Stimulated activated naive CD8-positive, alpha-beta T cell treated with anti-CD3 and anti-CD28 coated beads, Interleukin-15, Interleukin-2, amounts not matched to agents 100 ng/mL and 50 ng/mL, for 24 hours (primary cell): ENCODE measurements around the gene ZNF516.

Experiments
- H3K27ac Mint-ChIP-seq: one replicate; pipeline ENCODE4 v1.8.0; 2021; ENCODE audit warnings: mild to moderate bottlenecking, mixed read lengths
- H3K27me3 Mint-ChIP-seq: one replicate; pipeline ENCODE4 v1.8.0; 2021; ENCODE audit warnings: mixed read lengths
- H3K36me3 Mint-ChIP-seq: one replicate; pipeline ENCODE4 v1.8.0; 2021; ENCODE audit warnings: low read depth, mixed read lengths
- H3K4me1 Mint-ChIP-seq: one replicate; pipeline ENCODE4 v1.8.0; 2021; ENCODE audit warnings: low read depth, mixed read lengths
- H3K4me3 Mint-ChIP-seq: one replicate; pipeline ENCODE4 v1.8.0; 2021; ENCODE audit warnings: mild to moderate bottlenecking, mixed read lengths
- H3K9me3 Mint-ChIP-seq: one replicate; pipeline ENCODE4 v1.8.0; 2021; ENCODE audit warnings: mixed read lengths

ZNF516 gene

GRCh38 chr18:76437011-76437410 lies 58.0 kb downstream of the ZNF516 start:
- H3K9me3 Mint-ChIP-seq: no peaks in the 10 kb centered on the region
- no peaks in the 10 kb centered on the region for H3K27me3 Mint-ChIP-seq
- no peaks in the 10 kb centered on the region for H3K4me1 Mint-ChIP-seq
- no peak overlapping the region for H3K4me3 Mint-ChIP-seq
- H3K27ac Mint-ChIP-seq: no peak overlapping the region
- H3K36me3 Mint-ChIP-seq: peaks cover 7% of the 10 kb centered on the region

GRCh38 chr18:76436342-76436741 lies 58.7 kb downstream of the ZNF516 start:
- no peak overlapping the region for H3K4me3 Mint-ChIP-seq
- H3K27ac Mint-ChIP-seq: no peak overlapping the region
- no peaks in the 10 kb centered on the region for H3K4me1 Mint-ChIP-seq
- H3K9me3 Mint-ChIP-seq: no peaks in the 10 kb centered on the region
- peaks cover 7% of the 10 kb centered on the region for H3K36me3 Mint-ChIP-seq
- H3K27me3 Mint-ChIP-seq: no peaks in the 10 kb centered on the region

- no peaks in the 10 kb centered on the region for H3K9me3 Mint-ChIP-seq
- H3K27me3 Mint-ChIP-seq: no peaks in the 10 kb centered on the region
- H3K36me3 Mint-ChIP-seq: peaks cover 7% of the 10 kb centered on the region
- H3K4me3 Mint-ChIP-seq: no peak overlapping the region
- H3K4me1 Mint-ChIP-seq: no peaks in the 10 kb centered on the region
- H3K27ac Mint-ChIP-seq: no peak overlapping the region
These were observed 59.6 kb downstream of the ZNF516 start for GRCh38 chr18:76435316-76435989.

- Mint-ChIP-seq H3K27me3 (no peaks in the 10 kb centered on the region), H3K4me3 (no peak overlapping the region), H3K36me3 (peaks cover 7% of the 10 kb centered on the region), H3K4me1 (no peaks in the 10 kb centered on the region), H3K27ac (no peak overlapping the region), H3K9me3 (no peaks in the 10 kb centered on the region)
These were observed 60.6 kb downstream of the ZNF516 start for GRCh38 chr18:76434452-76434851.

- Mint-ChIP-seq H3K4me1 (no peaks in the 10 kb centered on the region), H3K36me3 (peaks cover 7% of the 10 kb centered on the region), H3K4me3 (no peak overlapping the region), H3K27me3 (no peaks in the 10 kb centered on the region), H3K9me3 (no peaks in the 10 kb centered on the region), H3K27ac (no peak overlapping the region)
These were observed 61.3 kb downstream of the ZNF516 start for GRCh38 chr18:76433788-76434187.

GRCh38 chr18:76432970-76433767 lies 61.9 kb downstream of the ZNF516 start:
- Mint-ChIP-seq H3K9me3 (no peaks in the 10 kb centered on the region), H3K4me3 (no peak overlapping the region), H3K4me1 (no peaks in the 10 kb centered on the region), H3K27ac (no peak overlapping the region), H3K36me3 (peaks cover 7% of the 10 kb centered on the region), H3K27me3 (no peaks in the 10 kb centered on the region)

- Mint-ChIP-seq H3K27me3 (no peaks in the 10 kb centered on the region), H3K27ac (no peak overlapping the region), H3K9me3 (no peaks in the 10 kb centered on the region), H3K4me3 (no peak overlapping the region), H3K36me3 (peaks cover under 1% of the 10 kb centered on the region), H3K4me1 (no peaks in the 10 kb centered on the region)
These were observed 62.7 kb downstream of the ZNF516 start for GRCh38 chr18:76432274-76432755.

- Mint-ChIP-seq H3K27ac (no peak overlapping the region), H3K4me3 (no peak overlapping the region), H3K27me3 (no peaks in the 10 kb centered on the region), H3K9me3 (no peaks in the 10 kb centered on the region), H3K36me3 (no peaks in the 10 kb centered on the region), H3K4me1 (no peaks in the 10 kb centered on the region)
These were observed 63.4 kb downstream of the ZNF516 start for GRCh38 chr18:76431437-76432273.

GRCh38 chr18:76430636-76431035 lies 64.4 kb downstream of the ZNF516 start:
- no peak overlapping the region for H3K4me3 Mint-ChIP-seq
- no peaks in the 10 kb centered on the region for H3K36me3 Mint-ChIP-seq
- peaks cover 6% of the 10 kb centered on the region for H3K4me1 Mint-ChIP-seq
- H3K27me3 Mint-ChIP-seq: no peaks in the 10 kb centered on the region
- H3K9me3 Mint-ChIP-seq: no peaks in the 10 kb centered on the region
- H3K27ac Mint-ChIP-seq: no peak overlapping the region

GRCh38 chr18:76429262-76430126 lies 65.5 kb downstream of the ZNF516 start:
- H3K4me3 Mint-ChIP-seq: no peak overlapping the region

GRCh38 chr18:76428396-76429261 lies 66.4 kb downstream of the ZNF516 start:
- peaks cover 15% of the 10 kb centered on the region for H3K4me1 Mint-ChIP-seq
- H3K36me3 Mint-ChIP-seq: no peaks in the 10 kb centered on the region
- H3K27me3 Mint-ChIP-seq: no peaks in the 10 kb centered on the region
- H3K4me3 Mint-ChIP-seq: no peak overlapping the region
- H3K9me3 Mint-ChIP-seq: no peaks in the 10 kb centered on the region
- no peak overlapping the region for H3K27ac Mint-ChIP-seq

More at GRCh38 chr18:76429262-76430126, 65.5 kb downstream of the ZNF516 start:
- Mint-ChIP-seq H3K27me3 (no peaks in the 10 kb centered on the region), H3K4me1 (peaks cover 15% of the 10 kb centered on the region), H3K36me3 (no peaks in the 10 kb centered on the region), H3K27ac (no peak overlapping the region), H3K9me3 (no peaks in the 10 kb centered on the region)

GRCh38 chr18:76426737-76427305 lies 68.2 kb downstream of the ZNF516 start:
- Mint-ChIP-seq H3K36me3 (no peaks in the 10 kb centered on the region), H3K4me3 (no peak overlapping the region), H3K4me1 (peaks cover 15% of the 10 kb centered on the region), H3K9me3 (no peaks in the 10 kb centered on the region), H3K27ac (no peak overlapping the region), H3K27me3 (no peaks in the 10 kb centered on the region)
